ENCODE measurements around the gene ZKSCAN3. TPM values are rescaled to one million over a fixed set of nuclear protein-coding genes. Genes with fewer than 3 reads are reported as not detected.

The ZKSCAN3 gene
- polyA plus RNA-seq, 1 donor (not counting 4 experiments of a cell fraction or from before 2014, with no cell fraction given), result 3.1 TPM

DNA sequence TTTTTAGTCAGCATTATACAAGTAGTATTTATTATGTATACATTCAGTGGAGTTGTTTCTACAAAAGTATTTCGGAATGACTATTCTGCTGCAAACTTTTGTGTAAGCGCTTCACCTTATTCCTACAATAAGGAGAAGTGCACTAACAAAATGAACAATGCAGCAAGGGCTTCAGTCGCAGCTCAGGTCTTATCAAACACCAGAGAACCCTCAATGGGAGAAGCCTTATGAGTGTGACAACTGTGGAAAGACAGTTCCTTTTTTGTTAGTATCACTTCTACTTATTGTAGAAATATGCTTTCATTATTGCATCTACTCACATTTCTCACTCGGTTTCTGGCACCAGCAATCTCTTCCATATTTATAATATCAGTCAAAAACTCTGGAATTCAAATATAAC is 18.8 kb downstream of the ZKSCAN3 start:
- dilution Hi-C loops (cut with MboI; ENCODE audit: extremely low pct_ligation_motif_present, low sequenced_read_pairs), result no loop called here
- no peak for FAIRE-seq

DNA sequence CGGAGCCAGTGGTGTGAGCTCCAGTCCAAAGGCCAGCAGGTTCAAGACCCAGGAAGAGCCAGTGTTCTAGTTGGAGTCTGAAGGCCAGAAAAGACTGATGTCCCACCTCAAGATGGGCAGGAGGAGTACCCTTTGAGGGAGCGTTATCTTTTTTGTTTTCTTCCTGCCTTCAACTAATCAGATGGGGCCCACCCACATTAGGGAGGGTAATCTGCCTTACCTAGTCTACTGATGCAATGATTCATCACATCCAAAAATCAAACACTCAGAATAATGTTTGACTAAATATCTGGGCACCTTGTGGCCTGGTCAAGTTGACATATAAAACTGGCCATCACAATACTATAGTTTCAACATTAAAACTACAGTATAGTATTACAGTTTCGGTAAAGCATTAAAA is 19.7 kb downstream of the ZKSCAN3 start:
- Histone ChIP-seq H3K9me1 (ENCODE audit: control insufficient read depth, extremely low read depth, insufficient read depth, low read length) (no peaks in the 10 kb centered on the region), H3K9ac (ENCODE audit: control insufficient read depth, extremely low read depth, insufficient read depth, low read length) (no peak overlapping the region), H3K4me2 (ENCODE audit: control insufficient read depth, extremely low read depth, insufficient read depth, low read depth, low read length) (no peak overlapping the region), H3K4me3 (ENCODE audit: control insufficient read depth in 2 of 3, extremely low read depth in 1 of 3, insufficient read depth in 2 of 3, low read depth in 1 of 3, low read length in 3 of 3) (no peak overlapping the region), H3K9me3 (ENCODE audit: control insufficient read depth, low read depth, low read length) (no peaks in the 10 kb centered on the region), H4K20me1 (ENCODE audit: control insufficient read depth, extremely low read depth, insufficient read depth, low read length) (no peaks in the 10 kb centered on the region), H3K27ac (ENCODE audit: control insufficient read depth, insufficient read depth, low read length) (no peak overlapping the region), H3K27me3 (ENCODE audit: control insufficient read depth, extremely low read depth, insufficient read depth, low read length) (no peaks in the 10 kb centered on the region), H2AFZ (ENCODE audit: control insufficient read depth, low read length) (no peak overlapping the region), H3K4me1 (ENCODE audit: control insufficient read depth, extremely low read depth, insufficient read depth, low read length) (no peaks in the 10 kb centered on the region), H3K79me2 (ENCODE audit: control insufficient read depth, insufficient read depth, low read length) (no peaks in the 10 kb centered on the region), H3K36me3 (ENCODE audit: control insufficient read depth in 2 of 2, extremely low read depth in 1 of 2, insufficient read depth in 2 of 2, low read length in 2 of 2) (peaks cover 6 to 9% of the 10 kb centered on the region in 2 experiments)
- TF ChIP-seq CTCF (optimal IDR thresholded peaks at IDR 0.05 in 1 of 3, IDR thresholded peaks at IDR 0.05 in 1 of 3, conservative IDR thresholded peaks at IDR 0.05 in 1 of 3; ENCODE audit: extremely low read depth in 1 of 3, insufficient read depth in 2 of 3, low read length in 3 of 3) (no peak), EZH2 (IDR thresholded peaks at IDR 0.05; ENCODE audit: low read length) (no peak)
- FAIRE-seq, result no peak
- dilution Hi-C loops (cut with MboI; ENCODE audit: extremely low pct_ligation_motif_present, low sequenced_read_pairs), result no loop called here
- DNase-seq (ENCODE audit: low read depth, low spot score), result no peak

More for the DNA sequence above, 18.8 kb downstream of the ZKSCAN3 start:
- no peak for TF ChIP-seq EZH2 (IDR thresholded peaks at IDR 0.05; ENCODE audit: low read length)
- no peak for TF ChIP-seq CTCF (optimal IDR thresholded peaks at IDR 0.05 in 1 of 3, IDR thresholded peaks at IDR 0.05 in 1 of 3, conservative IDR thresholded peaks at IDR 0.05 in 1 of 3; ENCODE audit: extremely low read depth in 1 of 3, insufficient read depth in 2 of 3, low read length in 3 of 3)
- Histone ChIP-seq H3K9me1 (ENCODE audit: control insufficient read depth, extremely low read depth, insufficient read depth, low read length) (no peaks in the 10 kb centered on the region), H3K27me3 (ENCODE audit: control insufficient read depth, extremely low read depth, insufficient read depth, low read length) (no peaks in the 10 kb centered on the region), H3K27ac (ENCODE audit: control insufficient read depth, insufficient read depth, low read length) (no peak overlapping the region), H2AFZ (ENCODE audit: control insufficient read depth, low read length) (no peak overlapping the region), H3K36me3 (ENCODE audit: control insufficient read depth in 2 of 2, extremely low read depth in 1 of 2, insufficient read depth in 2 of 2, low read length in 2 of 2) (peaks cover 6 to 13% of the 10 kb centered on the region in 2 experiments), H3K4me2 (ENCODE audit: control insufficient read depth, extremely low read depth, insufficient read depth, low read depth, low read length) (no peak overlapping the region), H4K20me1 (ENCODE audit: control insufficient read depth, extremely low read depth, insufficient read depth, low read length) (no peaks in the 10 kb centered on the region), H3K79me2 (ENCODE audit: control insufficient read depth, insufficient read depth, low read length) (no peaks in the 10 kb centered on the region), H3K4me1 (ENCODE audit: control insufficient read depth, extremely low read depth, insufficient read depth, low read length) (no peaks in the 10 kb centered on the region), H3K9me3 (ENCODE audit: control insufficient read depth, low read depth, low read length) (no peaks in the 10 kb centered on the region), H3K9ac (ENCODE audit: control insufficient read depth, extremely low read depth, insufficient read depth, low read length) (no peak overlapping the region), H3K4me3 (ENCODE audit: control insufficient read depth in 2 of 3, extremely low read depth in 1 of 3, insufficient read depth in 2 of 3, low read depth in 1 of 3, low read length in 3 of 3) (no peak overlapping the region)
- no peak for DNase-seq (ENCODE audit: low read depth, low spot score)

Data from keratinocyte (primary cell).